HG03457 (cell line): ENCODE data around the gene SERPINE1.
"Not testable (repeated sequence)": the region's sequence is repeated elsewhere in the genome, so short reads cannot be mapped to it uniquely, and the experiment has no call there.

Experiments used
- ATAC-seq: cut with Tn5 transposase; IDR thresholded peaks from one replicate; pipeline ENCODE4 v1.9.1; 2021; ENCODE audit warnings: moderate number of reproducible peaks; ENCODE audit not compliant: unreplicated experiment

Gene SERPINE1

DNA sequence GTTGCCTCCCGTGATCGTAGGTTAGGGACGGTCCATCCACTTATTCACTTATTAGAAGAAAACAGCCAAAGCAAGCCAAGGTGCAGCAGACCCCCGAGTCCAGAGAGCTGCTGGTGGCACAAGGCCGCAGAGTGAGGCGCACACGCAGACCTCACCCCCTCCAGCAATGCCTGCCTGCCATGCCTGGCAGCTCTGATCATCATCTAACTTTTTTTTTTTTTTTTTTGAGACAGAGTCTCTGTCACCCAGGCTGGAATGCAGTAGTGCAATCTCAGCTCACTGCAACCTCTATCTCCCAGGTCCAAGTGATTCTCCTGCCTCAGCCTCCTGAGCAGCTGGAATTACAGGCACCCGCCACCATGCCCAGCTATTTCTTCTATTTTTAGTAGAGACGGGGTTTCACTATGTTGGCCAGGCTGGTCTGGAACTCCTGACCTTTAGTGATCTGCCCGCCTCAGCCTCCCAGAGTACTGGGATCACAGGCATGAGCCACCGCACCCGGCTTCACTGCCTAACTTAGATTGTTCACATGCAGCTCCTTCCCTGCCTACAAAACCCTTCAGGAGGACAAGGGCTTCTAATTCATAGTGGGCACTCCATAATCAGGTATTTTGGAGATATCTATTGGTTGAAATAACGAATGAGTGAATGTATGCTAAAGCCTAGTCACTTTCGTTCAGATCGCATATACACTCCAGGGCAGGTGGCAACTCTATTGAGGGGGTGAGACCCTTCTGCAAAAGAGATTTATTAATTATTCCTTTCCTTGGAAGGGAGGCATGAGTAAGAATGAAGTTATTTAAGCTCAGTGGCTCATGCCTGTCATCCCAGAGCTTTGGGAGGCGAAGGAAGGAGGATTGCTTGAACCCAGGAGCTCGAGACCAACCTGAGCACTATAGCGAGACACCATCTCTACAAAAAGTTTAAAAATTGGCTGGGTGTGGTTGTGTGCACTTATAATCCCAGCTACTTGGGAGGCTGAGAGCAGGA is 25.8 kb upstream of the SERPINE1 start:
- ATAC-seq: no peak

DNA sequence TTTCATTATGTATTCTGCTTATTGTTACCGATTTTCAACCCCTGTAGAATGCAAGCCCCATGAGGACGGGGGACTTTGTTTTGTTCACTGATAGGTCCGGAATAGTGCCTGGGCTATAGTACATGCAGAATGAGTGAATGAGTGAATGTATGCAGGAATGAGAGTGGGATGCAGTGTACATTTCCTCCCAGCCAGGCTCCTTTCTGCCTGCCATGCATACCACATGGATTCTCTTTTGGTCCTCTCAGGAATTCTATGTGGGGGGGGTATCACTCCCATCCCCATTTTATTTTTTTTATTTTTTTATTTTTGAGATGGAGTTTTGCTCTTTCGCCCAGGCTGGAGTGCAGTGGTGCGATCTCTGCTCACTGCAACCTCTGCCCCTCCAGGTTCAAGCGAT is 24.9 kb upstream of the SERPINE1 start:
- no peak for ATAC-seq

DNA sequence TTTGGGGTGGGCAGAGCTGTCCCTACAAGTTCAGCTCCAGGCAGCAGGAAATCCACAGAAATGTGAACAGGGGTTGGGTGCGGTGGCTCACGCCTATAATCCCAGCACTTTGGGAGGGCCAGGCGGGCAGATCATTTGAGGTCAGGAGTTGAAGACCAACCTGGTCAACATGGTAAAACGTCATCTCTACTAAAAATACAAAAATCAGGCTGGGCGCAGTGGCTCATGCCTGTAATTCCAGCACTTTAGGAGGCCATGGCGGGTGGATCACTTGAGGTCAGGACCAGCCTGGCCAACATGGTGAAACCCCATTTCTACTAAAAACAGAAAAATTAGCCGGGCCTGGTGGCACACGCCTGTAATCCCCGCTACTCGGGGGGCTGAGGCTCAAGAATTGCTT is 23.2 kb upstream of the SERPINE1 start:
- ATAC-seq: not testable (repeated sequence)

DNA sequence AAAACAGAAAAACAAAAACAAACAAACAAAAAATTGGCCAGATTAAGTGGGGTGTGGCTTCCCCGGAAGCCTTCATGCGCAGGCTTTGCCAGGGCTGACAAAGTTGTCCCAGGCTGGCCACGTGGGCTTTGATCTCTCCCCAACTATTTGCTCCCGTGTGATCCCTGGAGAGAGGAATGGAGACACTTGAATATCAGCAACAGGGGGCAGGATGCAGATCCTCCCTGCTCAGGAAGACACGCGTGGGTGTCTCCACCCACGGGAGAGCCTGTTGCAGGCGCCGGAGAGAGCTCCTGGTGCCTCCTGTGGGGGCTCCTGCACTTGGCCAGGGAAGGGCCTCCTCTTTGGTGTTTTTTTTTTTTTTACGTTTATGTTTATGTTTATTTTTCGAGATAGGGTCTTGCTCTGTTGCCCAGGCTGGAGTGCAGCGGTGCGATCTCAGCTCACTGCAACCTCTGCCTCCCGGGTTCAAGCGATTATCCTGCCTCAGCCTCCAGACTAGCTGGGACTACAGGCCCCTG is 22.7 kb upstream of the SERPINE1 start:
- ATAC-seq: no peak

DNA sequence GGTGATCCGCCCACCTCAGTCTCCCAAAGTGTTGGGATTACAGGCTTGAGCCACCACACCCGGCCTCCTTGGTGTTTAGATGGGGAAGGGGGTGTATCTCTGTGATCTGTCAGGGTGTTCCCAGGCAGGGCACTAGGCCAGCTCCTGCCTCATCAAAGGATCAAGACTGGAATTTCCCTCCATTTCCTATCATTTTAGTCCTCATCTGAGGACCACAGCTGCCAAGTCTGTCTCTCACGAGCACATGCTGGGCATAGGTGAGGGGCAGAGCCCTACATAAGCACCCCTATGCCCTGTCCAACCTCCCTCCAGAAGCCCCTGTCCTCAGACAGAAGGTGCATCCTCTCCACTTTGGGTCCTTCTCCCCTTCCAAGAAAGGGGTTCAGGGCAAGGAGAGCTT is 22.1 kb upstream of the SERPINE1 start:
- ATAC-seq: no peak

DNA sequence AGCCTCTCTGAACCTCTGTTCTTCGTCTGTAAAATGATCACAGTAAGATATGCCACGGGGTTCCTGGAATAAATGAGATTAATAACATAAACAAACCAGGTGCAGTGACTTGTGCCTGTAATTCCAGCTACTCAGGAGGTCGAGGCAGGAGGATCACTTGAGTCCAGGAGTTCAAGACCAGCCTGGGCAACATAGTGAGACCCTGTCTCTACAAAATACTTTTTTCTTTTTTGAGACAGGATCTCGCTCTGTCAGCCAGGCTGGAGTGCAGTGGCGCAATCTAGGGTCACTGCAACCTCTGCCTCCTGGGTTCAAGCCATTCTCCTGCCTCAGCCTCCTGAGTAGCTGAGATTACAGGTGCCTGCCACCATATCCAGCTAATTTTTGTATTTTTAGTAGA is 21.7 kb upstream of the SERPINE1 start:
- ATAC-seq: not testable (repeated sequence)

DNA sequence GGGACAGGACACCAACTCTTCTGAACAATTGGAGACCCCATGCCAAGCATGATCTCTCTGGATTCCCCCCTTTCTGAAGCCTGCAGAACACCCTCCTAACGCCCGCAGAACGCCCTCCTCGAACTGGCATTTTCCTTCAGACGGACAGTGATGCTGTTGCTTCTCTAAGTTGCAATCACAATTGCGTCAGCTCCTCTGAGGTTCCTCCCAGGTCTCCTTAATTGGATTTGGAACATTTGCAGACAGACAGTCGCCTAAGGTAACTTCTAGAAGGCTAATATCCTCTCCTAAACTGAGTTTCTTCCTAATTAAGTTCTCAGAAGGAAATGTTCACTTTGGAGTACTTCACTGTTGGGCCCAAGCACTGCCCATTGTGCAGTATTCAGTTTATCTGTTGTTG is 20.5 kb upstream of the SERPINE1 start:
- no peak for ATAC-seq

DNA sequence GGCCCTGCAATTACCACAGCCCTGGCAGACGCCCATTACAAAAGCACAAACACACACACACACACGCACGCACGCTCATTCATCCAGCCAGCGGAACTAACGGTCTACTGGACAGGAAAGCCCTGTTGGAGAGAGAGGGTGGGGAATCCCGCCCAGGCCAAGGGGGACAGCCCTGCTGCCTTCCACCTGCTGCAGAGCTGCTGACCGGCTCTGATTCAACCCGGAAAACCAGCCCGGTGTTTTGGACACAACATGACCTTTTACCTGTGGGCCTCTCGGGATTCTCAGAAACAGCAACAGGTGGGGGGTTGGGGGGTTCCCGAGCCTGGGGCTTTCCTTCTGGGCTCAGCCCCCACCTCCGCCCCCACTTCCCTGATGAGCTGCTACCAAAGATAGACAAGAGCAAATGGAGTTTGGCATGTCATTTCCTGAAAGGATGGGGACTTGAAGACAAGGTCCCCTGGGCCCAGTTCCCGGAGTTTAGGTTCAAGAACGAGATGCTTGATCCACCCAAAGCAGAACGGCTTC is 18.5 kb upstream of the SERPINE1 start:
- no peak for ATAC-seq

DNA sequence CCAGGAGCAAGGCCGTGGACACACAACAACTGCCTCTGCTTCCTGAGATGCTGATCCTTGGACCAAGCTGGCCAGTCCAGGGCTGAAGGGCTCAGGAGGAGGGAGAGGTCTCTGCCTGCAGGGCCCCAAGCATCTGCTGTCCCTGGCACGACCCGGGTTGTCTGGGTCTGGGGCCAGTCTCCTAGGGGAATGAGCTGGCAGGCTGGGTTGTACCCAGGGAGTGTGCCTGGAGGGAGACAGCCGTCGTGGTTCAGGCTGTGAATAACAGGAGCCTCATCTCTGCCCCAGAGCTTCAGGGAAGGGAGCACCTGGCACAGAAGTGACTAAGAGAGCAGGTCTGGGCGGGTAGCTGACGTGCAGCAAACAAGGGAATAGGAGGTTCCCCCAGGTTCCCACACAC is 17.9 kb upstream of the SERPINE1 start:
- ATAC-seq: no peak

DNA sequence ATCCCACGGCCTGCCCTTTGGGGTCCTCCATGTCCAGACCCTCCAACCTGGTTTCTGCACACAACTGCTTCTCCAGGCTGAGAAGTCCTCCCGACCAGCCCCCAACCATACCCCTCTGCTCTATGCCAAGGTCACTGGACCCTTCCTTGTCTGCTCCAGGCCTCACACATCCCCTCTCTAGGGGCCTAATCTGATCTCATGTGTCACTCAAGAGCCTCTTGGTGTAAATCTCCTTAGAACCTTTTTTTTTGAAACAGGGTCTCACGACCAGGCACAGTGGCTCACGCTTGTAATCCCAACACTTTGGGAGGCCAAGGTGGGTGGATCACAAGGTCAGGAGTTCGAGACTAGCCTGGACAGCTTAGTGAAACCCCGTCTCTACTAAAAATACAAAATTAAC is 17.5 kb upstream of the SERPINE1 start:
- no peak for ATAC-seq

DNA sequence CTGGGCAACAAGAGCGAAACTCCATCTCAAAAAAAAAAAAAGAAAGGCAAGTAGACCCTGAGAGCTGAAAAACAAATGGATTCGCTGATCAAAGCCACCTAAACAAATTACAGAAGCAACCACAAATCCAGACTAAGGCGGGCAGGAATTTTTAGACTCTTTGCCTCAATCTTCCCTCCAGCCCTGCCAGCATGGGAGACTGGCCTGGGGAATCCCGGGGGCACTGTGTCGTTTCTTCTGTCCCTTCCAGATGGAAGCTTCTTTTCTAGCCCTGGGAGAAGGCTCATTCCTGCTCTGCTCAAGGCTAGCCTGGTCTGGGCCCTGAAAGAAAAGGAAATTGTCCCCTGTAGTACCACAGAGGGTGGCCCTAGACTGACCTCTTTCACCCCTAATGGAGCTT is 15.6 kb upstream of the SERPINE1 start:
- ATAC-seq: no peak

DNA sequence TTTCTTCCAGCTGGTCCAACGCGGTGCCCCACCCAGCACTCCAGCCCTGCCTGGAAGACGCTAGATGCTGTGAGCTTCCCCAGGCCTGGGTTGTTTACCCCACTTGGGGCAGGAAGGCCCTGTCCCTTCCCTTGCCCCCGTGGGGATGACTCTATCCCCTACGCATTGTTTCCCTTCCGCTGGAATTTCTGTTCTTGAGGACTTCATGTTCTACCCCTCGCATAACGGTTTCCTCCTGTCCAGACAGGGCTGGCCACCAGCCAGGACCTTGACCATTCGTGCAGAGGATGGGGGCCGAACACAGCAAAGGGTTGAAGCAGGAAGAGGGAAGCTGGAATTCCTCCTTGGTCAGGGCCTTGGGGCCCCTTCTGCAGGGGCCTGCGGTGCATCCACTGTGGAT is 14.7 kb upstream of the SERPINE1 start:
- ATAC-seq: no peak

DNA sequence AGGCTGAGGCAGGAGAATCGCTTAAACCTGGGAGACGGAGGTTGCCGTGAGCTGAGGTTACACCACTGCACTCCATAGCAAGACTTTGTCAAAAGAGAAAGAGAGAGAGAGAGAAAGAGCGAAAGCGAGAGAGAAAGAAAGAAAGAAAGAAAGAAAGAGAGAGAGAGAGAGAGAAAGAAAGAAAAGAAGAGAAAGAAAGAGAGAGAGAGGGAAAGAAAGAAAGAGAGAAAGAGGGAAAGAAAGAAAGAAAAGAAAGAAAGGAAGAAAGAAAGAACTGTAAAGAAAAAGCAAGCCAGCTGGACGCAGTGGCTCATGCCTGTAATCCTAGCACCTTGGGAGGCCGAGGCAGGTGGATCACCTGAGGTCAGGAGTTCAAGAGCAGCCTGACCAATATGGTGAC is 13.8 kb upstream of the SERPINE1 start:
- ATAC-seq: not testable (repeated sequence)

DNA sequence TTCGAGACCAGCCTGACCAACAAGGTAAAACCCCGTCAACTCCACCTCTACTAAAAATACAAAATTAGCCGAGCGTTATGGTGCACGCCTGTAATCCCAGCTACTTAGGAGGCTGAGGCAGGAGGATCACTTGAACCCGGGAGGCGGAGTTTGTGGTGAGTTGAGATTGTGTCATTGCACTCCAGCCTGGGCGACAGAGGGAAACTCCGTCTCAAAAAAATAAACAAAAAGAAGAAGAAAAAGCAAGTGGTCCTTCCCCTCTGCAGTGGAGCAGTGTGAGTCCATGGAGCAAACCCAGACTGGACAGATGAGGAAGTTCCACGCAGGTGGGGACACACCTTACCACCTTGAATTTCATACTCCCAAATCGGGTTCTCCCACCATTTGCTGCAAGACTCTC is 13.1 kb upstream of the SERPINE1 start:
- no peak for ATAC-seq

DNA sequence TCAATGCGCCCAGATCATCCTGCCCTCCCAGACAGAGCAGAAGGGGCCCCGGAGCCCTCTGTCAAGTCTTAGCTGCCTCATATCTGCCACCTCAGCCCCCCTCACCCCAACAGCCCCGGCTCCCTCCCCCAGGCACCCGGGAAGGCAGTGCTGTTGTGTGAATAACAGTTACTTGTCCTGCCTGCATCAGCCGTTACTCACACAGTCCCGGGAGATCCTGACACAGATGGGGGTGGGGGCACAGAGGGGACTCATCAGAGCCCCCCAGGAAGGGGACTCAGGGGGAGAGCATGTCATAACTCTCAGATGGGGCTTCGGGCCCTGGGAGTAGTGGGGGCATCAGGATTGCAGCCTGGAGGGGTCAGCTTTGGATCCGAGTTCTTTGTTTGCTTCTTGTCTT is 12.4 kb upstream of the SERPINE1 start:
- ATAC-seq: no peak

DNA sequence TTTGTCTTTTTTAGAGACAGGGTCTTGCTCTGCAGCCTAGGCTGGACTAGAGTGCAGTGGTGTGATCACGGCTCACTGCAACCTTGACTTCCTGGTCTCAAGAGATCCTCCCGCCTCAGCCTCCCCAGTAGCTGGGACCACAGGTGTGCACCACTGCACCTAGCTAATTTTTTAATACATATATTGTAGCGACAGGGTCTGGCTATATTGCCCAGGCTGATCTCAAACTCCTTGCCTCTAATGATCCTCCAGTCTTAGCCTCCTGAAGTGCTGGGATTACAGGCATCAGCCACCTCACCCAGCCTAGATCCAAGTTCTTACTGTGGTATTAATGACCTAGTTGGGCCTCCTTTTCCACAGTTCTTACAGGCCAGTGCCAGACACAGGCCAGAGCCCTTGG is 11.7 kb upstream of the SERPINE1 start:
- ATAC-seq: no peak

DNA sequence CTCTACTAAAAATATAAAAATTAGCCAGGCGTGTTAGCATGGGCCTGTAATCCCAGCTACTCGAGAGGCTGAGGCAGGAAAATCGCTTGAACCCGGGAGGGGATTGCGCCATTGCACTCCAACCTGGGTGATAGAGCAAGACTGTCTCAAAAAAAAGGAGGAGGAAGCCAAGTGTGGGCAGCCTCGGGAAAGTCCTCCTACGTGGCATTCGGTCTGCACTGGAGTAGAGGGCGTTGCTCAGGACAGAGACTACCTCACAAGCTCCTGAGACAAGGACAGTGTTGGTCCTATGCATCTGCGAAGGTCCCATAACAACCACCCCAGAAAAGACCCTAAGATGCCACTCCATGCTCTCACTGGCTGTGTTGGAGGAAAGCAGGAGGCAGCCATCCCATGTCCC is 10.0 kb upstream of the SERPINE1 start:
- no peak for ATAC-seq

DNA sequence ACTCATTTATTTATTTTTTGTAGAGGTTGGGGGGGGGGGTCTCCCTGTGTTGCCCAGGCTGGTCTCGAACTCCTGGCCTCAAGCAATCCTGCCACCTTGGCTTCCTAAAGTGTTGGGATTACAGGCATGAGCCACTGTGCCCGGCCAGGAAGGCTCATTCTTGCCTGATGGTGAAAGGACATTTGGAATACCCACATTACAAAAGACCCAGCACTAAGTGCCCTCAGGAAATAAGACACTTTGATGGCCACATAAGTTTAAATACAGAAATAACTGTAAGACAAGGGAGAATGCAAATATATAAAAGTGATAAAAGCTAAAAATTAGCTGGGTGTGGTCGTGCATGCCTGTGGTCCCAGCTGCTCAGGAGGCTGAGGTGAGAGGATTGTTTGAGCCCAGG is 8.0 kb upstream of the SERPINE1 start:
- ATAC-seq: no peak

DNA sequence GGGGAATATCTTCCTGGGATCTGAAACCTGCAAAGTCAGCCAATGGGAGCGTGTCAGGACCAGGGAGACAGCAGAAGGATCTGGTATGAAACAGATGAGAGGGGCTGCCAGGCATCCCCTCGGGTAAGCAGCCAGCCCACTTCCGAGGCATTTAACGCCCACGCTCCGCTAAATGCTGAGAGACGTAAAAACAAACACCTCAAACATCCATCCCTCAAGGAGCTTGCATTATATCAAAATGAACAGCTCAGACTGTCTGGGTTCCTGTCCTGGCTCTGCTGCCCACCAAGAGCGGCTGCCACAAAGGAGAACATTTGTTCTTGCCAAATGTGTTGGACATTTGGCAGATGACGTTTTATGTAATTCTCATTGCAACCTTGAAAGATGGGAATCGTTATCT is 7.0 kb upstream of the SERPINE1 start:
- no peak for ATAC-seq

DNA sequence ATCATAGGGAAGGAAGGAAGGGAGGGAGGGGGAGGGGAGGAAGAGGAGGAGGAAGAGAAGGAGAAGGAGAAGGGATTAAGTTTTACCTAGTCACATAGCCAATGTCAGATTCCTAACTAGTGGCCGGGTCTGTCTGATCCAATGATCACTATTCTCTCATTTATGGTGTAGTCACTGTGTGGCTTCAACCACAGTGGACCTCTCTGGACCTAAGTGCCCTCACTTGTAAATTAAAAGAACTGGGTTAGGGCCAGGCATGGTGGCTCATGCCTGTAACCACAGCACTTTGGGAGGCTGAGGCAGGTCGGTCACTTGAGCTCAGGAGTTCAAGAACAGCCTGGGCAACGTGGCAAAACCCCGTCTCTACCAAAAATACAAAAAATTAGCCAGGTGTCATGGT is 6.6 kb upstream of the SERPINE1 start:
- ATAC-seq: no peak

DNA sequence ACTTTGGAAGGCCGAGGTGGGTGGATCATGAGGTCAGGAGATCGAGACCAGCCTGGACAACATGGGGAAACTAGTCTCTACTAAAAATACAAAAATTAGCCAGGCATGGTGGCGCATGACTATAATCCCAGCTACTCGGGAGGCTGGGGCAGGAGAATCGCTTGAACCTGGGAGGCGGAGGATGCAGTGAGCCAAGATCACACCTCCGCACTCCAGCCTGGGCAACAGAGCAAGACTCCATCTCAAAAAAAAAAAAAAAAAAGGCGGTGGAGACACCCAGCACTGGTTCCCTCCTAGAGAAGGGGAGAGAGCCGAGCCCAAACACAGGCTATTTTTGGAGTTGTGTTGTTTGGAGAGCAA is 5.3 kb upstream of the SERPINE1 start:
- not testable (repeated sequence) for ATAC-seq
